Measurements from ENCODE around the gene POLR3K.
"Not testable (repeated sequence)": the region's sequence is repeated elsewhere in the genome, so short reads cannot be mapped to it uniquely, and the experiment has no call there.

Gene POLR3K

DNA sequence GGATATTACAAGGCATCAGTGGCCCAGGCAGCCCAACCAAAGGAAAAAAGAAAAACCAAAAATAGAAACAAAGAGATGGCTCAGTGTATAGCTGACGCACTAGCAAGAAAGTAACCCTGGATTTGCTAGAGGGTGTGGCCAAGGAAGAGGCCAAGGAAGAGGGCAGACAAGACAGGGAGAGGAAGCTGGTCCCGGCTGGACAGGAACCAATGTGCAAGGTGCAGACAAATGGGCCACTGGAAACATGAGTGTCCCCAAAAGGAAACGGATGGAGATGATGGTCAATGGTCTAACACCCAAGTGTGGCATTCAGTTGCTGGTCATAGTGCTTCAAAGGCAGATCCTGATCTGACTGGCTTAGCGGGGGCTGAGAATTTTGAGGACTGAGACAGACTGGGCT lies 10.7 kb downstream of the POLR3K start:
- DNase-seq (ENCODE audit: low spot score) = no peak

DNA sequence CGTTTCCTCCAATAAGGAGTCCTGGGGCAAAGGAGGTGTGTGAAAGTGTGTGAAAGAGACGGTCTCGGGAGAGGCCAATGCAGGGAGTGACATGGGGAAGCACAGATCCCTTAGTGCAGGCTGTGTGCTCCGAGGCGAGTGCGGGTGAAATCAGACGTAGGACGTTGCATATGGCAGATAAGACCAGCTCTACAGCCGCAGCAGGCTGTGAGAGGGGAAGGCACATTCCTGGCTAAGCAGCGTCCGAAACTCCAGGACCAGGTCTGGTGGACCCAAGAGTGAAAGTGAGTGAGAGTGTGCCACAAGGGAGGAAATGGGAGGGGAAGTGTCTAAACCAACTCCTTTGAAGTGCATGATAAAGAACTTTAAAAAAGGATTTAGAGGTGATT lies 11.3 kb downstream of the POLR3K start:
- DNase-seq (ENCODE audit: low spot score) = no peak

DNA sequence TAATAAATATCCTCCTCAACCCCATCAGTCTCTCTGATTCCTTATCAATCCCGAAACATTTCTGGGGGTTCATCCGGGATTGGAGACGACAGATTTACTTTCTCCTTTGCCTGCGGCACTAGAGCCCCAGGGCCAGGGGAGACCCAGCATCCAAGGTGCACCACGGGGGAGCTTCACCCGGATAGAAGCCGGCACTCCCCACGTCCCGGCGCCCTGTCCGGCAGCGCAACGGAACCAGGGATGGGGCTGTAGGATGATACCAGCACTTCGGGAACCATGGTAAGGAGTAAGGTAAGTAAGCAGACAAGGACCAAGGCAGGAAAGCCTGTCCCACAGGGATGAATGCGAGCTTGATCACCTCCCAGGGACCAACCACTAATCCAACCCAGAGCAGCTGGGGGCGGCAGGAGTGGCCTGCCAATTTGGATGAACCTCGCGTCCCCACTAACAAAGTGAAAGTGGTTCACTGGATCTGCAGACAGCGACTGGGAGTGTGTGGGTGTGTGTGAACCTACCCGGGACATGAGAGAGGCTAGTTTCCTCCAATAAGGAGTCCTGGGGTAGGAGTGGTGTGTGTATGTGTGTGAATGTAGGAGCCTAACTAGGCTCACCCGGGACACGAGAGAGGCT lies 11.9 kb downstream of the POLR3K start:
- no peak for DNase-seq (ENCODE audit: low spot score)

DNA sequence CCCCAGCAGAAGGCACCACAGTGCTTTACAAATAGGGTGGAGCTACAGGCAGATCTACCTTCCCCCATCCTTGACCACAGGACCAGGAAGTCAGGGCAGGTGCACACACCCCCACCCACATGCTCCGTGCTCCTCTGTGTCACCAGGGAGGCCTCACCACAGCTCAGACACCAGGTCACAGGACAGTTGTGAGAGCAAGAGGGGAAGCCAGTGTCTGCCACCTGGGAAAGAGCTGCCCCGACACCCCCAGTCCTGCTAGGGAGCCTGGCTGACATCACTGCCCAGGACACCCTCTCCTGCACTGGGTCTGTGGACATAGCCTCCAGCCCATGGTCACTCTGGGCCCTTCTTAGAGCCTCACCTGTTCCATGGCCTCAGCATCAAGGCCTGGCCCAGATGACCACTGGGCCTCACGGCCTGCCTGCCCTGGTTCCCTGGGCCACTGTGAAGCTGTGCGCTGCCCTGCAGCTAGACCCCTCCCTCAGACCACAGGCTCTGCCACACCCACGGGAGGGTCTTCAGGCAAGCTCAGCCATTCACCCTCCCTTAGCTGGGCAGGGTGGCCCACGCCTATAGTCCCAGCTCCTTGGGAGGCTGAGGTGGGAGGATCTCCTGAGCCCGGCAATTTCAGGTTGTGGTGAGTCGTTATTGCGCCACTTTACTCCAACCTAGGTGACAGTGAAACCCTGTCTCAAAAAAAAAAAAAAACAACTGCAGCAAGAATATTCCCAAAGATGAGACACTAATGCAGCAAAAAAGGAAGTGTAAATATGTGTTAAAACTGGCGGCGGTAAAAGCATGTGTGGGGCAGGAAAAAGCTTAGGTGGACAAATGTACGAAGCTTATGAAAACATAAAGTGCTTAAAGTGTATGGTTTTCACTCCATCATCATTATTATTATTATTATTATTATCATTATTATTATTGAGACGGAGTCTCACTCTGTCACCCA lies 14.2 kb downstream of the POLR3K start:
- DNase-seq (ENCODE audit: low spot score) = peak; percentile 59

DNA sequence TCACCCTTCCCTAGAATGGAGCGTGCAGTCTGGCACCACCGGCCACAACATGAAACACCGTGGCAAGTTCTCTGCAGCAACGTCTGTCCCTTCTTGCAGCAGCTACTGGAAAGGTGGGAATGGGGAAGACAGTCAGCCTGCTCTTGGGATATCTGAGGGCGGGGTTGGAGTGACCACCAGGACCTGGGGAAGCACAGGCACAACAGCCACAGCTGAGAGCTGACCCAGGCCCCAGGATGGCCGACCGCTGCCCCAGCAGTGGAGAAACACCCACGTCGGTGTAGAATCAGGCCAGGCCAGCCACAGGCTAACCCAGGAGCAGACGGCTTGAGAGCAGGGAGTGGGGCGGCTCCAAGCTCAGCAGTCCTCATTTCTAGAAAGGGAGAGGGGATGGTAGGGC lies 15.2 kb downstream of the POLR3K start:
- DNase-seq (ENCODE audit: low spot score) = not testable (repeated sequence)

DNA sequence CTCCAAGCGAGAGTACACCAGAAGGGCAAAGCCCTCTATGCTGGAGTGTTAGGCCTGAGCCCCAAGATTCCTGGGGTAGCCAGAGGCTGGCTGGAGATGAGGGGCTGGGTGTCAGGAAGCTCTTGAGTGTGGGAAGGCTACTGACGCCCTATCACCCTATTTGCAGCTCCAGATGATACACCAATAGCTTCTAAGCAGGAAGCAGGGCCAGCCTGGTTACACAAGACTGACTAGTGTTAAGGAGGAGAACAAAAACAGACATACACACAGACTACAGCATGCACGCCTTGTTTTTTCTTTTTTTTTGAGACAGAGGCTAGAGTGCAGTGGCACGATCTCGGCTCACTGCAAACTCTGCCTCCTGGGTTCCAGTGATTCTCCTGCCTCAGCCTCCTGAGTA lies 15.9 kb downstream of the POLR3K start:
- DNase-seq (ENCODE audit: low spot score) = no peak

DNA sequence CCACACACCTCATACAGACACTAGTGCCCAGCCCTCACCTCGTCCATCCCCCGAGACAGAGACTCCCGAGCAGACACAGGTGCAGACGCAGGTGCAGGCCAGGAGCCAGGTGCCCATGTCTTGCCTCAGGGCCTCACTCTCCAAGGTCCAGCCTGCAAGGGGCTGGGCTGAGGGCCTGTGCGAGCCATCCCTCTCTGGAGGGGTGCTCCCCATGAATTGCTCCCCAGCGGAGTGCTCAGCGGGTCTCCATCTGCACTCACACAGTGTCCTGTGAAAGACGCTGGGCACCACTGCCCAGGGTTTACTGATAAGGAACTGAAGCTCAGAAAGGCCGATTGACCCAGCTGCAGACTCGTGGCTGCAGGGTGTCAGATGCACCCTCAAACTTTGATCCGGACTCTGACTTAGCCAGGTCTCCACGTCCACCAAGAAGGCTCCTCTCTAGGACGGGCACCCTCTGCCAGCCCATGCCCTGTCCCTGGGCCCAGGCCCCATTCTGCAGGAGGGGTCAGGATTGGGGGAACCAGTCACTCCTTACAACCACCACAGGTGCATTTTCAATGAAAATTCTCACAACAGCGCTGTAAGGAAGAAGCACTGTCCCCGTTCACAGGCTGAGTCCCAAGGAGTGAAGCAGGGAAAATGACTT lies 16.9 kb downstream of the POLR3K start:
- no peak for DNase-seq (ENCODE audit: low spot score)

DNA sequence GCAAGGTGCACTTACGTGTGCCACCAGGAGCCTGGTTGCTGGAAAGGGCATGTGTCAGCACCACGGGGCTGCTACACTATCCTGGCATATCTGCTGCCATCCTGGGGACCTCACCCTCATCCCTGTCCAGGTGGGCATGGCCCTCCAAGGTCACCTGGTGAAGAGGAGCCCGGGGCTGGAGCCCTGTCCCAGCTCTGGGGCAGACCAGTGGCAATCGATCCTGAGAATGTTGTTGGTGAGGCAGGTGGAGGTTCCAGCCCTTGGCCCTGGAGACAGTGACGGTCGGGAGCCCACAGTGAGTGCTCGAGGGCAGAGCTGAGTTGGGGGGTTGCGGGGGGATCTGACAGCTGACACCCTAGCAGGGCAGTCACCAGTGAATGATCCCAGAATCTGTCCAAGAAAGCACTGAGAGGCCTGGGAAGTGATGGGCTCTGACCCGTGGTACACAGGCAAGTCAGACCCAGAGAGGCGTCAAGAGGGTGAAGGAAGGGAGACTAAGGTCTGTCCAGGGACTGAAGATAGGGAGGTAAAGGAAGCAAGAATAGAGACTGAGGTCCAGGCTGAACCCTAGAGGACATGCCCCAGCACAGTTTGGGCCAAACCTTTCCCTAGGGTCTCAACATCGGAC lies 17.6 kb downstream of the POLR3K start:
- DNase-seq (ENCODE audit: low spot score) = no peak

DNA sequence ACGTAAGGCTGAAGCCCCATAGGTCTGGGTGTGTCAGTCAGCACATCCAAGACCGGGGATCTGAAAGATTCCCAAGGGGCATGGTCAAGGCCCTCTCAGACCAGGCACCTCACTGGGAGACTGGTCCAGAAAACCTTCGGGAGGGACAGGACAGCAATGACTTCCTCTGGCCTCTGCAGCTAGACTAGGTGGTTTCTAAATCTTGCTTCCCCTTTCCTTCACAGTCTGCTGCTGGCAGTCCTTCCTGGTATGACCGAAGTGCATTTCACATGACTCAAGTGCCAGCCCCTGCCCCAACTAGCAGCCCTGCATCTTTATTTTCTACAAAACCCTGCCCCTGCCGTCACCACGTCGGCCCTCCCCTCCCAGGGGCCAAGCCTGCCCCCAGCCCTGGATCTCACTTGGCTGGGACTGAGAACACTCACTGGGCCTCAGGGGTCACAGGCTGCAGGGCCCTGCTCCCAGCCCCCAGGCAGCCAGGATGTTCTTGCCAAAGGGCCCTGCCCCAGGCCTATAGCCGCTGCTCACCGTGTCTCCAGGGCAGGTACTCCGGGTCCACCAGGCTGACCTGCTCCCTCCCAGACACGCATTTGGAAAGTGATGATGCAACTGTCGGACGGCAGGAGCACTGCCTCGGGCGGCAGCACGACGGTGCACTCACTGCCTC lies 18.3 kb downstream of the POLR3K start:
- DNase-seq (ENCODE audit: low spot score) = no peak

DNA sequence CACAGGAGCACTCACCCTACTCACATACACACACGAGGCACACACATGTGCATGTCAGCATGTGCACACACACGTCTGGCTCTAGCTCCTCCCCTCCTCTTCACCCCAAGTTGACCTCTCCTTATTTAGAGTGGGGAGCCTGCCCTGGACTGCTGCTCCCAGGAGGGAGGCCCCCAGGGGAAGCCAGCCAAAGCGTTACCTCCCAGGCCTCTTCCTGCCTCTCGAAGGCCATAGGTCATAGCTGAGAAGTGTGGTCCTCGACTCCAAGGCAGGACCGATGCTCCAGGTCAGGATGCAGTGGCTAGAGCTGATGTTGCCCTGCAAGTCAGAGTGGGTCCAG lies 18.8 kb downstream of the POLR3K start:
- DNase-seq (ENCODE audit: low spot score) = no peak

DNA sequence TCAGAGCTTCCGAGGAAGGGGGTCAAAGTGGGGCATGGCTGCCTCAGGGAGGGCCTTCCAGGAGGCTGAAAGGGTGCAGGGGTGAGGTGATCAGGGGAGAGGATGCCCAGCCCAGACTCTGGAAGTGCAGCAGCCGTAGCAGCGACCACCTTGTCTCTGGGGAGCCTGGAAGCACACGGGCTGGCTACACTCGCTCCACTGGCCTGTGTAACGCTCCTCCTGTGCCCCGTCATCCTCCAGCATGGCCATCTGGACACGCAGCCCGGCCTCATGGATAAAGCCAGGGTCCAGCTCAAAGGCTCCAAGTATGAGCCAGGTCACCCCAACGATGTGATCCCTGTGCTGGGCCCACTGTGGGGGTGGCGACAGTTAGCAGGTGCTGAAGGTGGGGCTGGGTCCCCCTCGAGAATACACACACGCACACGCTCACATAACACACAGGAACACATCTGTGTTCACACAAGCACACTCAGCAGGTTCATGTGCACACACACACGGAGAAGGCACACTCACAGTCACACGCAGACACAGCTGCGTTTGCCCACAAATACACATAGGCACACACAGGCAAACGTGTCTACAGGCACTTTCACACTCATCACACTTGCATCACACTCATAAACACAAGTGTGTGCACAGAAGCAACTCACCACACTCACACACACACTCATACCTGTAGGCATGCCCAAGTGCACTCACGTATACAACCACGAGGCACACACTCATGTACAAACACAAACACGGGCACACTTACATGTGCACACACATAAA lies 19.3 kb downstream of the POLR3K start:
- no peak for DNase-seq (ENCODE audit: low spot score)

DNA sequence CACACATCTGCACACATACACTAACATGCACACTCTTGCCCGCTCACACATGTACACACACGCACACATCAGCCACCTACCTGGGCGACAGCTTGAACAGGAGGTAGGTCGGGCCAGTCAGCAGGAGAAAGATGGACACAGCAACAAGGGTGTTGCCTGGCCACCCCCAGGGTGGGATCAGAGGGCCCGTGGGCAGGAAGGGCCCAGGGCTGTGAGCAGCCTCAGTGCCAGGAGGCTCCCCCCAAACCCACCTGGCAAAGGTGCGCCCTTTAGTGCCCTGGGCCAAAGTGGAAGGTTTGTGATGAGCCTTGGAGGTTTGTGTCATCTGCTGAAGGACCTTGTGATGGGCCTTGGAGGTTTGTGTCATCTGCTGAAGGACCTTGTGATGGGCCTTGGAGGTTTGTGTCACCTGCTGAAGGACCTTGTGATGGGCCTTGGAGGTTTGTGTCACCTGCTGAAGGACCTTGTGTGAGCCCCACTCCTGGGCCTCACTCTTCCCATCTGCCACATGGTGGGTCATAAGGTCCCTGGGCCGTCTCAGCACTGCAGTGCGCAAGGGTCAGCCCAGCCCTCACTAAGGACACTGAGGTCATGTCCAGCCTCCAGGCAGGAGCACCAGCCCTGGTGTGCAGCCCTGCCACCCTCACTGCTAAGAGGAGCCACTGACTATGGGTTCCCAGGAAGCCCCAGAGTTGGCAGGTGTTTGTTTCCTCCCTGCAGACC lies 20.1 kb downstream of the POLR3K start:
- not testable (repeated sequence) for DNase-seq (ENCODE audit: low spot score)

DNA sequence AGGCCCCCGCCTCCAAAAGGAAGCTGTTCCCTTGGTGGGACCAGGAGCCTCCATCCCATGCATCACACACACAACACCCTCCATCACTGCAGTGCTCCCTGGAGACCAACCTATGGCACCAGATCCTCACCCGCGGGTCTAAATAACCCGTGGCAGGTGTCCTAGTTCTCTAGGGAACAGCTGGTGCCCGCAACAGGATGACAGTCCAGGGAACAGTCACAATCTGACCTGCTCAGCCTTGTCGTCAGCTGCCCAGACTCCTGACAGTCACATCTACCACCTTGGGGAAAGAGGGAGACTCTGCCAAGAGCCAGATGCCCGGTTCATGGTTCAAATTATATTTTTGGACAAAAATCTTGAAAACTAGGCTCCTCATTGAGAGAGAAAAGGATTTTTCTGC lies 22.8 kb downstream of the POLR3K start:
- not testable (repeated sequence) for DNase-seq (ENCODE audit: low spot score)

DNA sequence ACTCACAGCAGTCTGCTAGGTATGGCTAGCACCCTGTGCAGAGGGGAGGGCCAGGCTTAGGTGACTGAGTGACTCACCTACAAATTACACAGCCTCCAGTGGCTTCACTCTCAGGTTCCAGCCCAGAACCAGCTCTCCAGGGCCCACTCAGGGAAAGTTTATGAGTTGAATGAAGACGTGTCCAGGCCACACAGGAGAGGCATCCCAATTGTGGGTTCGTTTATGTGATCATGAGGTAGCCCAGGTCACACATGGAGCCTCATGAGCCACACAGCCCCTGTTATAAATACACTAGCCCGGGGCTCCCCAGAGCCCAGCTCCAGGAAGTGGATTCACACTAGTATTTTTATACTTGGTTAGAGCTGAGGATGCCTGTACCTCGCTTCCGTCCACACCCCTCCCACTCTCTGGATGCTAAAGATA lies 27.5 kb downstream of the POLR3K start:
- not testable (repeated sequence) for DNase-seq (ENCODE audit: low spot score)

DNA sequence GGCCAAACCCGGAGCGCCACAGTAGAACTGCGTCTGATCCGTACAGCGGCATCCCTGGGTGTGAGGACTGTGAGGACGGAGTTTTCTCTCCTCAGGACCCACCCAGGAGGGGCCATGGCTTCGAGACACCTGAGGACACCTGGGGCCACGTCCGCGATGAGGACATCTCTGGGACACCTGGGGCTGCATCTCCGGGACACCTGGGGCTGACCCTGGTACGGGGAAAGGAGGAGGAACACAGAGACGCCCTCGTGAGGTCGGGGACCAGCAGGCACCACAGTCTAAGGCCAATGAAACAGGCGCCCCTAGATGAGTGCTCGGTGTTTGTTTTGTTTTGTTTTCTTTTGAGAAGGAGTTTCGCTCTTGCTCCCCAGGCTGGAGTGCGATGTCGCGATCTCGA lies 29.3 kb downstream of the POLR3K start:
- DNase-seq (ENCODE audit: low spot score) = not testable (repeated sequence)

DNA sequence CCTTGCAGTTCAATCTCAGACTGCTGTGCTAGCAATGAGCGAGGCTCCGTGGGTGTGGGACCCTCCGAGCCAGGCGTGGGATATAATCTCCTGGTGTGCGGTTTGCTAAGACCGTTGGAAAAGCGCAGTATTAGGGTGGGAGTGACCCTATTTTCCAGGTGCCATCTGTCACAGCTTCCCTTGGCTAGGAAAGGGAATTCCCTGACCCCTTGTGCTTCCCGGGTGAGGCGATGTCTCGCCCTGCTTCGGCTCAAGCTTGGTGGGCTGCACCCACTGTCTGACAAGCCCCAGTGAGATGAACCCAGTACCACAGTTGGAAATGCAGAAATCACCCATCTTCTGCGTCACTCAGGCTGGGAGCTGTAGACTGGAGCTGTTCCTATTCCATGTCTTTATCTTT lies 32.5 kb downstream of the POLR3K start:
- DNase-seq (ENCODE audit: low spot score) = not testable (repeated sequence)

DNA sequence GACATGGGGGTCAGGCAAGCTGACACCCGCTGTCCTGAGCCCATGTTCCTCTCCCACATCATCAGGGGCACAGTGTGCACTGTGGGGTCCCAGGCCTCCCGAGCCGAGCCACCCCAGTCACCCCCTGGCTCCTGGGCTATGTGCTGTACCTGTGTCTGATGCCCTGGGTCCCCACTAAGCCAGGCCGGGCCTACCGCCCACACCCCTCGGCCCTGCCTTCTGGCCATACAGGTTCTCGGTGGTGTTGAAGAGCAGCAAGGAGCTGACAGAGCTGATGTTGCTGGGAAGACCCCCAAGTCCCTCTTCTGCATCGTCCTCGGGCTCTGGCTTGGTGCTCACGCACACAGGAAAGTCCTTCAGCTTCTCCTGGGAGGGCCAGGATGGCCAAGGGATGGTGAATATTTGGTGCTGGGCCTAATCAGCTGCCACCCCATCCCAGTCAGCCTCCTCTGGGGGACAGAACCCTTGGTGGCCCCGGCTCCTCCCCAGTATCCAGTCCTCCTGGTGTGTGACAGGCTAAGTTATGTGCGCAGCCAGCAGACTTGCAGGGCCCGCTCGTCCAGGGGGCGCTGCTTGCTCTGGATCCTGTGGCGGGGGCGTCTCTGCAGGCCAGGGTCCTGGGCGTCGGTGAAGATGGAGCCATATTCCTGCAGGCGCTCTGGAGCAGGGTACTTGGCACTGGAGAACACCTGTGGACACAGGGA lies 36.2 kb downstream of the POLR3K start:
- not testable (repeated sequence) for DNase-seq (ENCODE audit: low spot score)

DNA sequence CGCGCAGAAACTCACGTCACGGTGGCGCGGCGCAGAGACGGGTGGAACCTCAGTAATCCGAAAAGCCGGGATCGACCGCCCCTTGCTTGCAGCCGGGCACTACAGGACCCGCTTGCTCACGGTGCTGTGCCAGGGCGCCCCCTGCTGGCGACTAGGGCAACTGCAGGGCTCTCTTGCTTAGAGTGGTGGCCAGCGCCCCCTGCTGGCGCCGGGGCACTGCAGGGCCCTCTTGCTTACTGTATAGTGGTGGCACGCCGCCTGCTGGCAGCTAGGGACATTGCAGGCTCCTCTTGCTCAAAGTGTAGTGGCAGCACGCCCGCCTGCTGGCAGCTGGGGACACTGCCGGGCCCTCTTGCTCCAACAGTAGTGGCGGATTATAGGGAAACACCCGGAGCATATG lies 42.6 kb downstream of the POLR3K start:
- not testable (repeated sequence) for DNase-seq (ENCODE audit: low spot score)

DNA sequence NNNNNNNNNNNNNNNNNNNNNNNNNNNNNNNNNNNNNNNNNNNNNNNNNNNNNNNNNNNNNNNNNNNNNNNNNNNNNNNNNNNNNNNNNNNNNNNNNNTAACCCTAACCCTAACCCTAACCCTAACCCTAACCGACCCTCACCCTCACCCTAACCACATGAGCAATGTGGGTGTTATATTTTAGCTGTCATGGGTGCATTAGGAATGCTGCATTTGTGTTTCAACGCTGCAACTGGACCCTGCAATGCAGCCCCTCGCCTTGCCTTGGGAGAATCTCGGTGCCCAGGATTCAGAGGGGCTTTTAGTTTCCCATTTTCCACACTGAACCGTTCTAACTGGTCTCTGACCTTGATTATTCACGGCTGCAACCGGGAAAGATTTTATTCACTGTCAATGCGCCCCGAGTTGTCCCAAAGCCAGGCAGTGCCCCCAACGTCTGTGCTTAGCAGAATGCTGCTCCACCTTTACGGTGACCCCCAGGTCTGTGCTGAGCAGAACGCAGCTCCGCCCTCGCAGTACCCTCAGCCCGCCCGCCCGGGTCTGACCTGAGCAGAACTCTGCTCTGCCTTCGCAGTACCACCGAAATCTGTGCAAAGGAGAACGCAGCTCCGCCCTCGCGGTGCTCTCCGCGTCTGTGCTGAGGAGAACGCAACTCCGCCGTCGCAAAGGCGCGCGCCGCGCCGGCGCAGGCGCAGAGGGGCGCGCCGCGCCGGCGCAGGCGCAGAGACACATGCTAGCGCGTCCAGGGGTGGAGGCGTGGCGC lies 43.3 kb downstream of the POLR3K start:
- DNase-seq (ENCODE audit: low spot score) = no peak

Measured in CD4-positive, alpha-beta T cell treated with Interleukin-6 at 100 ng/mL for 8 hours (primary cell).